Chondrocyte (in vitro differentiated cells): ENCODE results near the gene LIMD2. TPM values are rescaled to one million over a fixed set of nuclear protein-coding genes. Genes with fewer than 3 reads are reported as not detected.

Experiments
- DNase-seq: peaks from one replicate; pipeline ENCODE4 v3.0.0; 2021; ENCODE audit warnings: mixed read lengths, low spot score
- H3K27ac Mint-ChIP-seq: one replicate; pipeline ENCODE4 v1.8.0; 2021; ENCODE audit warnings: mild to moderate bottlenecking, moderate library complexity, mixed read lengths; ENCODE audit not compliant: unreplicated experiment
- H3K27me3 Mint-ChIP-seq: 2 replicates; pipeline ENCODE4 v1.8.0; 2021; ENCODE audit warnings: low read depth, mixed read lengths
- H3K36me3 Mint-ChIP-seq: 2 replicates; pipeline ENCODE4 v1.8.0; 2021; ENCODE audit warnings: low read depth, mixed read lengths
- H3K4me1 Mint-ChIP-seq: 2 replicates; pipeline ENCODE4 v1.8.0; 2021; ENCODE audit warnings: low read depth, mild to moderate bottlenecking, mixed read lengths
- H3K4me3 Mint-ChIP-seq: one replicate; pipeline ENCODE4 v1.8.0; 2021; ENCODE audit warnings: mild to moderate bottlenecking, moderate library complexity, mixed read lengths; ENCODE audit not compliant: unreplicated experiment
- H3K9me3 Mint-ChIP-seq: 2 replicates; pipeline ENCODE4 v1.8.0; 2021; ENCODE audit warnings: low read depth, mixed read lengths
- CTCF ChIP-seq: fragments of 200-600 bp; sonication (generic); IDR thresholded peaks from 2 replicates; pipeline ENCODE4 v1.5.0; 2021; ENCODE audit warnings: antibody characterized with exemption, mild to moderate bottlenecking, moderate library complexity
- total RNA-seq: library from RNA; stranded (reverse); gene quantifications from 3 replicates; pipeline ENCODE4 v1.2.1, GENCODE V29; 2021

The LIMD2 gene
- total RNA-seq, 1 donor from 2014 or later = 32.2 TPM

DNA sequence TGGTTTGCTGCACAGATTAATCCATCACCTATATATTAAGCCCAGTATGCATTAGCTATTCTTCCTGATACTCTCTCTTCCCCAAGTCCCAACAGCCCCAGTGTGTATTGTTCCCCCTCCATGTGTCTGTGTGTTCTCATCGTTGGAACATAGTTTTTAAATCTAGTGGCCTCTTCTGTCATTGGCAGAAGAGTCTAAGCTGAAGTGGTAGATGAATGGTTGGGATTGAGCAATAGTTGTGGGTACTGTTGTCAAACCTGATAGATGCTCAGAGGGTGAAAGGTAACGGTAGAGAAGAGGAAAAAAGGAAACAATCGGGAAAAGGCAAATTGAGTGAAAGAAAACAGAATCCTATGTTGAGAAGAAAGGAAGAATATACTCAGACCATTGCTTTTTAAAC, 47.8 kb downstream of the LIMD2 start:
- peaks cover 5% of the 10 kb centered on the region for H3K4me1 Mint-ChIP-seq
- TF ChIP-seq CTCF = no peak
- DNase-seq = no peak
- H3K9me3 Mint-ChIP-seq = no peaks in the 10 kb centered on the region
- H3K36me3 Mint-ChIP-seq = peaks cover 17% of the 10 kb centered on the region
- H3K4me3 Mint-ChIP-seq = no peak overlapping the region
- no peak overlapping the region for H3K27ac Mint-ChIP-seq
- no peaks in the 10 kb centered on the region for H3K27me3 Mint-ChIP-seq

DNA sequence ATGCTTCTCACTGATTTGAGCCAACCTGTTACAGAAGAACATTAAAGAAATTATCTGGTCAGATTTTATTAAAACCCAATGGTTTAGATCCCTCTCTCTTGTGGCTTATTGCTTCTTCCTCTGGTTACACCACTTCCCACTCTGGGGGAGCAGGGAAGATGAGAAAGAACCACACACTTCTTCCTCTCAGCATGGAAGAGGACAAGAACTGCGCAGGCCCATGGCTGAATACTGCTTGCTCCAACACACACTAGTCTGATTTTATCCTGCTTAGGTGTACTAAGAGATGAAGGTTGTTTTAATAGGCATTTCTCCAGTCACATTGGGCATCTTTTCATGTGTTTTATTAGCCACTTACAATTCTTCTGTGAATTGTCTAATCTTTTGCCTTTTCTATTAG, 50.1 kb downstream of the LIMD2 start:
- DNase-seq = no peak
- no peaks in the 10 kb centered on the region for H3K27me3 Mint-ChIP-seq
- peaks cover 20% of the 10 kb centered on the region for H3K4me1 Mint-ChIP-seq
- peaks cover 19% of the 10 kb centered on the region for H3K36me3 Mint-ChIP-seq
- no peak overlapping the region for H3K27ac Mint-ChIP-seq
- no peak overlapping the region for H3K4me3 Mint-ChIP-seq
- TF ChIP-seq CTCF = no peak
- H3K9me3 Mint-ChIP-seq = no peaks in the 10 kb centered on the region

- H3K27ac Mint-ChIP-seq = no peak overlapping the region
- H3K4me1 Mint-ChIP-seq = peaks cover 20% of the 10 kb centered on the region
- no peak for TF ChIP-seq CTCF
- DNase-seq = no peak
- H3K4me3 Mint-ChIP-seq = no peak overlapping the region
- no peaks in the 10 kb centered on the region for H3K27me3 Mint-ChIP-seq
- H3K9me3 Mint-ChIP-seq = no peaks in the 10 kb centered on the region
- H3K36me3 Mint-ChIP-seq = peaks cover 13% of the 10 kb centered on the region
These were observed 52.0 kb downstream of the LIMD2 start for GRCh38 chr17:63647936-63648335.

DNA sequence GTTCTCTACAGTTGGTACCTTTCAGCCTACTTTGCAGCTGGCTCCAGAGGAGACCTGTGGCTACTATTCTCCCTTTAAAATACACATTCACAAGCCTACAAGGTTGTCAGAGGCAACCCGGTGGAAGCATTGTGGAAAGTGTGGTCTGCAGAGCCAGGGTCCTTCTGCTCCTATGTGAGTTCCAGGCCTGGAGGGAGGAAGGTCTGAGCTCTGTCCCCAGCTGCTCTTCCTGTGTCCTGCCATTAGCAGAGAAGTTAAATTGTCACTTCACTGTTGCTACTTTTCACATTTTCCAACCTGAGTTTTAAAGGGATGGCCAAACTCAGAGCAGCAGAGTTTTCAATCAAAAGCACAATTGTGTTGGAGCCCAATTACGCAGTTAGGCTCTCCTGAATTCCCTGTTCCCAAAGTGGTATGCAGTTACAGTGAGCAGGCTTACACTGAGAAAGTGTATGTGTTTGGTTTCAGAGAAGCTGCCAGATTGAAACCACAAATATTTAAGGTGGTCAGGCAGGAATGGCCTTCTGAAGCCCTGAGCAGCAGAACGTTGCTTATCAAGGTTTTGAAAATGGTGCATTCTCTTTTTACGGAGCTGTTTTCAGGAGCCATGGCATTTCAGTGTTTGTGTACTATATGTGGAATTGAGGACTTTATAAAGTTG, 52.7 kb downstream of the LIMD2 start:
- peak overlapping the region; percentile 17 for H3K27ac Mint-ChIP-seq
- no peak for TF ChIP-seq CTCF
- no peaks in the 10 kb centered on the region for H3K9me3 Mint-ChIP-seq
- no peak for DNase-seq
- H3K27me3 Mint-ChIP-seq = no peaks in the 10 kb centered on the region
- peaks cover 8% of the 10 kb centered on the region for H3K36me3 Mint-ChIP-seq
- no peak overlapping the region for H3K4me3 Mint-ChIP-seq
- H3K4me1 Mint-ChIP-seq = peaks cover 20% of the 10 kb centered on the region

- H3K27ac Mint-ChIP-seq = no peak overlapping the region
- no peak for DNase-seq
- no peaks in the 10 kb centered on the region for H3K9me3 Mint-ChIP-seq
- no peak overlapping the region for H3K4me3 Mint-ChIP-seq
- H3K27me3 Mint-ChIP-seq = no peaks in the 10 kb centered on the region
- no peak for TF ChIP-seq CTCF
- H3K4me1 Mint-ChIP-seq = peaks cover 20% of the 10 kb centered on the region
- peaks cover 7% of the 10 kb centered on the region for H3K36me3 Mint-ChIP-seq
These were observed 53.5 kb downstream of the LIMD2 start for GRCh38 chr17:63646488-63646806.

Other genes starting within 250 kb of the LIMD2 start
- 0.28 to 0.68 TPM (median 0.52 TPM) in 3 replicates for gene ACE, start 223.1 kb downstream of the LIMD2 start, total RNA-seq
- not detected in 3 replicates for gene KCNH6, start 176.8 kb downstream of the LIMD2 start, total RNA-seq
- 66.2 to 70.4 TPM (median 69.3 TPM) in 3 replicates for gene DCAF7, start 149.6 kb downstream of the LIMD2 start, total RNA-seq
- gene TACO1, start 99.2 kb downstream of the LIMD2 start, total RNA-seq = 17.3 to 19.3 TPM (median 18.3 TPM) in 3 replicates
- gene MAP3K3, start 77.7 kb downstream of the LIMD2 start, total RNA-seq = 35.8 to 38.2 TPM (median 37.7 TPM) in 3 replicates
- gene STRADA, start 41.7 kb upstream of the LIMD2 start, total RNA-seq = 26.2 to 47.3 TPM (median 27.1 TPM) in 3 replicates
- gene CCDC47, start 73.5 kb upstream of the LIMD2 start, total RNA-seq = 63.5 to 65.1 TPM (median 64.9 TPM) in 3 replicates
- gene DDX42, start 74.0 kb upstream of the LIMD2 start, total RNA-seq = 94.6 to 120 TPM (median 99.0 TPM) in 3 replicates
- gene PSMC5, start 127.3 kb upstream of the LIMD2 start, total RNA-seq = 92.3 to 112 TPM (median 94.9 TPM) in 3 replicates
- 26.5 to 41.4 TPM (median 27.9 TPM) in 3 replicates for gene FTSJ3, start 127.5 kb upstream of the LIMD2 start, total RNA-seq
- gene SMARCD2, start 142.6 kb upstream of the LIMD2 start, total RNA-seq = 30.7 to 35.1 TPM (median 34.6 TPM) in 3 replicates
- gene CSH2, start 173.6 kb upstream of the LIMD2 start, total RNA-seq = 6.9 TPM in 1 of 3 replicates, not detected in the others
- not detected in 3 replicates for gene GH2, start 181.8 kb upstream of the LIMD2 start, total RNA-seq
- gene CSH1, start 196.4 kb upstream of the LIMD2 start, total RNA-seq = 14.0 TPM in 1 of 3 replicates, not detected in the others
- 0.68 TPM in 1 of 3 replicates, not detected in the others for gene CSHL1, start 211.1 kb upstream of the LIMD2 start, total RNA-seq
- not detected in 3 replicates for gene GH1, start 218.7 kb upstream of the LIMD2 start, total RNA-seq
- gene CD79B, start 232.2 kb upstream of the LIMD2 start, total RNA-seq = not detected in 3 replicates